Memory B cell (primary cell): ENCODE data around the gene C11orf91.

Experiments used
- ATAC-seq: fragments of 150-1000 bp; cut with Tn5 transposase; 2 replicates; pipeline ENCODE4 v1.10.0; 2021; ENCODE audit warnings: low read depth, mild to moderate bottlenecking, moderate library complexity
- DNase-seq, 2 donors: peaks; one replicate each; pipeline ENCODE4 v3.0.0; 2022; ENCODE audit warnings: low spot score in 2 of 2
- H3K27ac Mint-ChIP-seq: one replicate; pipeline ENCODE4 v1.8.0; 2022; ENCODE audit warnings: mild to moderate bottlenecking, moderate library complexity, mixed read lengths
- H3K27me3 Mint-ChIP-seq: one replicate; pipeline ENCODE4 v1.8.0; 2022; ENCODE audit warnings: mixed read lengths
- H3K36me3 Mint-ChIP-seq: one replicate; pipeline ENCODE4 v1.8.0; 2022; ENCODE audit warnings: mild to moderate bottlenecking, mixed read lengths
- H3K4me1 Mint-ChIP-seq: one replicate; pipeline ENCODE4 v1.8.0; 2022; ENCODE audit warnings: mixed read lengths
- H3K4me3 Mint-ChIP-seq: one replicate; pipeline ENCODE4 v1.8.0; 2022; ENCODE audit warnings: mild to moderate bottlenecking, moderate library complexity, mixed read lengths
- H3K9me3 Mint-ChIP-seq: one replicate; pipeline ENCODE4 v1.8.0; 2022; ENCODE audit warnings: mixed read lengths

C11orf91 gene

GRCh38 chr11:33700502-33701271 is at the start of gene C11orf91:
TSS of gene C11orf91 (minus strand) at chr11:33700826. CDS start at chr11:33700740, 86 bp downstream.
- H3K4me1 Mint-ChIP-seq = peaks cover 25% of the 10 kb centered on the region
- peak within 1 kb of the TSS; percentile 94 for H3K4me3 Mint-ChIP-seq
- H3K9me3 Mint-ChIP-seq = no peaks in the 10 kb centered on the region
- DNase-seq = peak; percentile 91 to 94
- ATAC-seq = peak; percentile 91
- H3K27ac Mint-ChIP-seq = peak within 1 kb of the TSS; percentile 45
- no peaks in the 10 kb centered on the region for H3K36me3 Mint-ChIP-seq
- peaks cover 5% of the 10 kb centered on the region for H3K27me3 Mint-ChIP-seq

GRCh38 chr11:33747979-33748378 is 47.4 kb upstream of the C11orf91 start:
- H3K4me3 Mint-ChIP-seq = no peak overlapping the region
- no peaks in the 10 kb centered on the region for H3K4me1 Mint-ChIP-seq
- ATAC-seq = no peak
- no peak for DNase-seq
- no peaks in the 10 kb centered on the region for H3K27me3 Mint-ChIP-seq
- H3K9me3 Mint-ChIP-seq = no peaks in the 10 kb centered on the region
- H3K36me3 Mint-ChIP-seq = peaks cover 8% of the 10 kb centered on the region
- no peak overlapping the region for H3K27ac Mint-ChIP-seq

GRCh38 chr11:33743291-33743690 is 42.7 kb upstream of the C11orf91 start:
- Mint-ChIP-seq H3K4me1 (no peaks in the 10 kb centered on the region), H3K4me3 (no peak overlapping the region), H3K27ac (no peak overlapping the region), H3K9me3 (no peaks in the 10 kb centered on the region), H3K36me3 (peaks cover under 1% of the 10 kb centered on the region), H3K27me3 (no peaks in the 10 kb centered on the region)
- ATAC-seq = no peak
- no peak for DNase-seq

GRCh38 chr11:33742249-33742851 is 41.7 kb upstream of the C11orf91 start:
- H3K4me1 Mint-ChIP-seq = no peaks in the 10 kb centered on the region
- no peaks in the 10 kb centered on the region for H3K9me3 Mint-ChIP-seq
- H3K4me3 Mint-ChIP-seq = no peak overlapping the region
- H3K27me3 Mint-ChIP-seq = no peaks in the 10 kb centered on the region
- peak; percentile 69 for ATAC-seq
- H3K36me3 Mint-ChIP-seq = no peaks in the 10 kb centered on the region
- DNase-seq = no peak
- H3K27ac Mint-ChIP-seq = peak overlapping the region; percentile 18

GRCh38 chr11:33741806-33742205 is 41.2 kb upstream of the C11orf91 start:
- no peak for ATAC-seq
- no peak for DNase-seq
- H3K4me3 Mint-ChIP-seq = no peak overlapping the region
- peak overlapping the region; percentile 18 for H3K27ac Mint-ChIP-seq
- H3K9me3 Mint-ChIP-seq = no peaks in the 10 kb centered on the region
- H3K27me3 Mint-ChIP-seq = no peaks in the 10 kb centered on the region
- no peaks in the 10 kb centered on the region for H3K36me3 Mint-ChIP-seq
- H3K4me1 Mint-ChIP-seq = no peaks in the 10 kb centered on the region

GRCh38 chr11:33737362-33737821 is 36.8 kb upstream of the C11orf91 start:
- Mint-ChIP-seq H3K27me3 (no peaks in the 10 kb centered on the region), H3K9me3 (no peaks in the 10 kb centered on the region), H3K4me1 (peaks cover 23% of the 10 kb centered on the region), H3K36me3 (no peaks in the 10 kb centered on the region), H3K27ac (no peak overlapping the region), H3K4me3 (no peak overlapping the region)
- ATAC-seq = no peak
- DNase-seq = no peak

GRCh38 chr11:33736148-33736812 is 35.7 kb upstream of the C11orf91 start, which contains the start of gene CD59:
TSS of gene CD59 (minus strand) at chr11:33736423. CDS start at chr11:33722445, 13,978 bp downstream.
- no peaks in the 10 kb centered on the region for H3K9me3 Mint-ChIP-seq
- H3K4me3 Mint-ChIP-seq = peak within 1 kb of the TSS; percentile 90
- DNase-seq (peak; percentile 55 to 68), ATAC-seq (peak; percentile 70)
- no peaks in the 10 kb centered on the region for H3K27me3 Mint-ChIP-seq
- H3K36me3 Mint-ChIP-seq = no peaks in the 10 kb centered on the region
- peaks cover 29% of the 10 kb centered on the region for H3K4me1 Mint-ChIP-seq
- H3K27ac Mint-ChIP-seq = peak within 1 kb of the TSS; percentile 85

- Mint-ChIP-seq H3K4me1 (peaks cover 29% of the 10 kb centered on the region), H3K27ac (peak overlapping the region; percentile 85), H3K9me3 (no peaks in the 10 kb centered on the region), H3K36me3 (no peaks in the 10 kb centered on the region), H3K4me3 (peak overlapping the region; percentile 90), H3K27me3 (no peaks in the 10 kb centered on the region)
- ATAC-seq = peak; percentile 66
- DNase-seq = peak; percentile 37 to 57
Observed at GRCh38 chr11:33735271-33736147, 34.9 kb upstream of the C11orf91 start.

- H3K9me3 Mint-ChIP-seq = no peaks in the 10 kb centered on the region
- DNase-seq = no peak
- H3K4me1 Mint-ChIP-seq = peaks cover 29% of the 10 kb centered on the region
- no peaks in the 10 kb centered on the region for H3K27me3 Mint-ChIP-seq
- peak overlapping the region; percentile 85 for H3K27ac Mint-ChIP-seq
- H3K36me3 Mint-ChIP-seq = no peaks in the 10 kb centered on the region
- ATAC-seq = no peak
- H3K4me3 Mint-ChIP-seq = peak overlapping the region; percentile 90
Observed at GRCh38 chr11:33734441-33735270, 34.0 kb upstream of the C11orf91 start.

GRCh38 chr11:33733980-33734379 is 33.4 kb upstream of the C11orf91 start:
- H3K27me3 Mint-ChIP-seq = no peaks in the 10 kb centered on the region
- H3K9me3 Mint-ChIP-seq = no peaks in the 10 kb centered on the region
- no peak overlapping the region for H3K27ac Mint-ChIP-seq
- no peak overlapping the region for H3K4me3 Mint-ChIP-seq
- no peaks in the 10 kb centered on the region for H3K36me3 Mint-ChIP-seq
- peaks cover 31% of the 10 kb centered on the region for H3K4me1 Mint-ChIP-seq
- no peak for DNase-seq
- no peak for ATAC-seq

GRCh38 chr11:33731723-33732531 is 31.3 kb upstream of the C11orf91 start:
- ATAC-seq = no peak
- peak overlapping the region; percentile 67 for H3K27ac Mint-ChIP-seq
- no peak overlapping the region for H3K4me3 Mint-ChIP-seq
- no peaks in the 10 kb centered on the region for H3K27me3 Mint-ChIP-seq
- peaks cover 33% of the 10 kb centered on the region for H3K4me1 Mint-ChIP-seq
- peaks cover 2% of the 10 kb centered on the region for H3K9me3 Mint-ChIP-seq
- no peak for DNase-seq
- H3K36me3 Mint-ChIP-seq = peaks cover 3% of the 10 kb centered on the region

GRCh38 chr11:33730716-33731115 is 30.1 kb upstream of the C11orf91 start:
- DNase-seq (no peak), ATAC-seq (no peak)
- peaks cover 2% of the 10 kb centered on the region for H3K9me3 Mint-ChIP-seq
- peaks cover 31% of the 10 kb centered on the region for H3K4me1 Mint-ChIP-seq
- H3K36me3 Mint-ChIP-seq = peaks cover 3% of the 10 kb centered on the region
- H3K4me3 Mint-ChIP-seq = no peak overlapping the region
- H3K27me3 Mint-ChIP-seq = no peaks in the 10 kb centered on the region
- H3K27ac Mint-ChIP-seq = no peak overlapping the region
